Stimulated activated CD4-positive, alpha-beta T cell treated with anti-CD3 and anti-CD28 coated beads, Interleukin-15, amount 100 ng/mL, for 1 hour (primary cell): Measurements from ENCODE around the gene RADIL.
"Not testable (repeated sequence)": the region's sequence is repeated elsewhere in the genome, so short reads cannot be mapped to it uniquely, and the experiment has no call there.

Experiments
- DNase-seq, 2 donors: peaks; one replicate each; pipeline ENCODE4 v3.0.0-alpha.2; 2020; ENCODE audit warnings: low read depth in 1 of 2, low spot score in 1 of 2

The RADIL gene

DNA sequence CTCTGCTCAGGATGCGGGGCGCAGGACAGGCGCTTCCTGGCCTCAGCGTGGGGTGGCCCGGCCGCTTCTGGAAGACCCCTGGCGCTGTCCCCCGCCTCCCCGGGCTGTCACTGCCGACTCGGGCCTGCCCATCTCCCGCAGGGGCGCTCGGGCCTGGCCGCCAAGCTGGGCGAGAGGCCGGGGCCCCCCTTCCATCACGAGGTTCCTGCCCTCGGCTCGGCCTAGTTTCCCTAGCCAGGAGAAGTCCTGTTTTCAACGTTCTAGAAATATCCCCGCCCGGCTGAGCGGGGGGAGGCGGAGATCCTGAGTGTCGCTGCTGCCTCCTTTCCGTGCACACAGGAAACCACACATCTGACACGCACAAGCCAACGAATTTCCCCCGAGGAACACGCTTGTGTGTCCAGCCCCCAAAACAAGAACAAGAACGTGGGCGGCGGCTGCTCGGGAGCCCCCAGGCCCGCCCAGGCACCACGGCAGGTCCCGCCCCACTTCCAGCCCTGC is 74.4 kb downstream of the RADIL start:
- DNase-seq: peak in 1 of 2 donors; percentile 12

- no peak for DNase-seq
Observed at GRCh38 chr7:4808565-4808964, 75.0 kb downstream of the RADIL start.

DNA sequence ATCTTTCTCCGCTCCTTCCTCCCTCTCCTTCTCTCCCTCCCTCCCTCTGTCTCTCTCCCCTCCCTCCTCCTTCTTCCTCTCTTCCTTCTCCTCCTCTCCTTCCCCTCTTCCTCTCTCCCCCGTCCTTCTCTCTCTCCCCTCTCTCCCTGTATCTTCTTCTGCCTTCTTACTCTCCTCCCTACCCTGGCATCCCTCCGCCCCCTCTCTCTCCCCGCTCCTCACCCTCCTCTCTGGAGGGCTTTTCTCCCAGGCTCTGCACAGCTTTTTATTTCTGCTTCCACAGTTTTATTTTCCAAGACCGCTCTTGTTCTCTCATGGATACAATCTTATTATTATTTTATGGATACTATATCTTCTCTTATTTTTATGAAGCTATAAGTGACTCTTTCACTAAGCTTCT is 75.5 kb downstream of the RADIL start:
- no peak for DNase-seq

DNA sequence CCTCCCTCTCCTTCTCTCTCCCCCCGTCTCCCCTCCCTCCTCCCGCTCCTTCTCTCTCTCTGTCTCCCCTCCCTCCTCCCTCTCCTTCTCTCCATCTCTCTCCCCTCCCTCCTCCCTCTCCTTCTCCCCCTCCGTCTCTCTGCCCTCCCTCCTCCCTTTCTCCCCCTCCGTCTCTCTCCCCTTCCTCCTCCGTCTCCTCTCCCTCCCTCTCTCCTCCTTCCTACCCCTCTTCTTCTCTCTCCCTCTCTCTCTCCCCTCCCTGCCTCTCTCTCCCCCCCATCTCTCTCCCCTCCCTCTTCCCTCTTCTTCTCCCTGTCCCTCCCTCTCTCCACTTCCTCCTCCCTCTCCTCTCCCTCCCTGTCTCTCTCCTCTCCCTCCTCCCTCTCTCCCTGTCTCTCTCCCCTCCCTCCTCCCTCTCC is 75.9 kb downstream of the RADIL start:
- no peak for DNase-seq

DNA sequence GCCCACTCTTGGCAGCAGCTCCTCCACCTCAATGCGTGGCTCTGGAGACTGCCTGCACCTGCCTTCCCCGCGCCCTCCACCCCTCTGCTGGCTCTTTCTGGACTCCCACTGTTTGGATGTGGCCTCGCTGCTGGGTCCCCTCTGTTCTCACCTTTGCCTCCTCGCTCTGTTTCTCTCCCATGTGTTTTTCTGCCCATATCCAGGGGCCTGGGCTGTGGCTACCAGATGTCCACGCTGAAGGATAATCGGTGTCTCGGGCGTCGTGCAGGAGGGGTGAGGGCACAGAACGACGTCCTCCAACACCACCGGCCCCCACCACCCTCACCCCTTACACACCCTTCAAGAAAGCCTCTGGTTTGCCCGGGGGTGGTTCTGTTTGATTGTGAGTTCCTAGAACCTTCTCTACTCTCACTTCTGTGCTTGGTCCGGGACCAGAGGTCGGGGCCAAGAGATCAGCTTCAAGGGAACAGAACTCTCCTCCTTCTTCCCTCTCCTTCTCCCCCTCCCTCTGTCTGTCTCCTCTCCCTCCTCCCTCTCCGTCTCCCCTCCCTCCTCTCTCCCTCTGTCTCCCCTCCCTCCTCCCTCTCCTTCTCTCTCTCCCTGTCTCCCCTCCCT is 76.4 kb downstream of the RADIL start:
- no peak for DNase-seq

- no peak for DNase-seq
Observed at GRCh38 chr7:4805984-4806300, 77.6 kb downstream of the RADIL start.

DNA sequence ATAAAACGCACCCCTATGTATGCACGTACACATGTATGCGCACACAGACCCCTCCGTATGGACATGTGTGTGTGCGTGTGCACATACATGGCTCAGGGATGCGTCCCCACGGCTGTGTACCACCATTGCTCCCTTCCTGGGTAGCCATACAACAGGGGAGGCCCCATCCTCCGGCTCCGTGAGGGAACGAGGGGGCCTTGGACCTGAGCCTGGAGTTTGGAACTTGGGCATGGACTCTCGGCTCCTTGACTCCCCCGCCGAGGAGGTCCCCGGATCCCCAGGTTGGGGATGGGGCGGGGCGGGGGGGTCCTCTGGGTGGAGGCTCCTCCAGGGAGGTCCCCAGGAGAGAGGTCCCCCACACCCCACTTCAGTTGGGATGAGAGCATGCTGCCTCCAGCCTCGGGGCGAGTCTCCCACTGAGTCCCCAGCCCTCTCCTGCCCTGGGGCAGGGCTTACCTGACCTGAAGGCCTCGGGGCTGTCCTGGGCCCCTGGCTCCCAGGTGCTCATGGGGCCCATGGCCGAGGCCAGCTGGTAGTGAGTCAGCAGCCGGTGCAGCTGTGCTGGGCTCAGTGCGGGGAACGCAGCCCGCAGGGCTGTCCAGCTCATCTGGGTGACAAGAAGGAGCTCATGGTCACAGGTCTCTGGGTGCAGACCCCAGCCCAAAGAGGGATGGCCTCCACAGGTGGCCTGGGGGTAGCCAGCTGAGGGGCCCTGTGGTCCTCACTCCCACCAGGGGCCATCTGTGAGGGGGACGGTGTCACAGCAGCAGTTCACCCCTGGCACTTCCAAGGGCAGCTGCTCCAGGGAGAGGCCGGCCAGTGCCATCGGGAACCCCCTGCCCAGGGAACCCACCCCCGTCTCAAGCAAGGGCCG is 78.2 kb downstream of the RADIL start:
- DNase-seq: no peak

GRCh38 chr7:4803397-4804241 is 79.9 kb downstream of the RADIL start:
- no peak for DNase-seq

DNA sequence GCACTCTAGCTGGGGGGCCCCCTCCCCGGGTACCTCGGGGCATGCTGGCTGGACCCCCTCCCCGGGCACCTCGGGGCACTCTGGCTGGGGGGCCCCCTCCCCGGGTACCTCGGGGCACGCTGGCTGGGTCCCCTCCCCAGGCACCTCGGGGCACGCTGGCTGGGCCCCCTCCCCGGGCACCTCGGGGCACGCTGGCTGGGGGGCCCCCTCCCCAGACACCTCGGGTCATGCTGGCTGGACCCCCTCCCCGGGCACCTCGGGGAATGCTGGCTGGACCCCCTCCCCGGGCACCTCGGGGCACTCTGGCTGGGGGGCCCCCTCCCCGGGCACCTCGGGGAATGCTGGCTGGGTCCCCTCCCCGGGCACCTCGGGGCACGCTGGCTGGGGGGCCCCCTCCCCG is 80.9 kb downstream of the RADIL start:
- not testable (repeated sequence) for DNase-seq

GRCh38 chr7:4801839-4802231 is 81.7 kb downstream of the RADIL start:
- no peak for DNase-seq

GRCh38 chr7:4800926-4801838 is 82.3 kb downstream of the RADIL start:
- no peak for DNase-seq

DNA sequence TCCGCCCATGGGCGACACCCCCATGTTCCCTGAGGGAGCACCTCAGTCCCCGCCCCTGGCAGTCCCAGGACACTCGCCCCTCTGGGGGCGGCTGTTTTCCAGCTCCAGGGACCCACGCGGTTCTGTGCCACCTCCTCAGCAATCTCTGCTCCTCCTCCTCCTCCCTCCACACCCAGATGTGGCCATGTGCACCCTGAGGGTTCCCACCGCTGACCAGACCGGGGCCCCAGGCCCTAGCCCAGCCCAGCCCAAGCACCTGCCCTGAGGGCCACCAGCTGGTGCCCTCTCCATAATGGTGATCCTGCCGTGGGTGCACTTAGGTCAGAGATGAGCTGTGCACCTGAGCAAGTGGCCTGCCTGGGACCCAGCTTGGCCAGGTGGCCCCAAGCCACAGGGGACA is 83.0 kb downstream of the RADIL start:
- DNase-seq: no peak

DNA sequence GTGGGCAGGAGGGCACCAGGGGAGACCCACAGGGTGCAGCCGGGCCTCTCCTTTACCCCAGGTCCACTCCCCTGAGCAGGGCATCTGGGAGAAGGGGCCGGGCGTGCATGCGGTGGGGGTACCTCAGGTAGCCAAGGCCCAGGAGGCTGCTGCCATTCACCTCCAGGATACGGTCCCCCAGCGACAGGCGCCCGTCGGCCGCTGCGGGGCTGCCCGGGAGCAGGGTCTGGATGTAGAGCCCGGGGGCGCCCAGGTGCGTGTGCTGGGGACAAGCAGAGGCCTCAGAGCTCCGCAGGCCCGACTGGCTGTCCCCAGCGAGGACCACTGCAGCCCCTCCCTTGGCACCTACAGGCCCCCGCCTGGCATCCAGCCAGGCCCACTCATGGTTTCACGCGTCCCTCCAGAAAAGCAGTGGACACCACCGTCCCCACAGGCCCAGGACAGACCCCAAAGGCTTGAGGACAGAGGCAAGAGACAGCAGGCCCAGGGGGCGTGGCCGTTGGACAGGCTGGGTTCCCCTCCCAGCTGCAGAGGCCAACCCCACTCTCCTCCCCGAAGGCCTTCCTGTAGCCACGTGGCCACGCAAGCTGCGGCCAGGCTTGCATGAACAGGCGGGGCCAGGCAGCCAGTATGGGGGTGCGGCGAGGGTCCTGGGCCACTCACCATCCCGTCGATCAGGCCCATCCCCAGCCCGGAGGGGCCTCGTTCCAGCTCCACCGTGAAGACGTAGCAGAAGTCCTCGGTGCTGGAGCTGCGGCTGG is 83.8 kb downstream of the RADIL start:
- DNase-seq: no peak

DNA sequence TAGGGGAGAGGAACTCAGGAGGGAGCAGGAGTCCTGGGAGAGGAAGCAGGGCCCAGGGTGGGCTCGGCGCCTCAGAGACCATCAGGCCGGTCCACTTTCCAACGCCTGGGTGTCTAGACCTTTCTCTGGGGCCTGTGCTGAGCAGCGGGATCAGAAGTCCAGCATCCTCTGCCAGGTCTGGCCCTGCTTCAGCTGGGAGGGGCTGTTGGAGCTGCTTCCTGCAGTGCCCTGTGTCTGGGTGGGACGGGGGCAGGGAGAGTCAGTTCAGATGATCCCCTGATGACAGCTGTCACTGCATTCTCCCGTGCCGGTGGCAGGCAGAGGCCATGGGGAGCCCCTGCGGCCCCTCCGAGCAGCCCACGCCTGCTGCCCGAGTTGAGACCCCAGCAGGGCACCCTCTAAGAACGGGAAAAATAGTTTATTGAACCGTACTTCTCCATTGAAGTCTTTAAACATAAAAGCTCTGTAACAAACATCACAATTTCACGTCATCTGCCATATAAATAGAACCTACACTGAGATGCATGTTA is 84.7 kb downstream of the RADIL start:
- DNase-seq: no peak

DNA sequence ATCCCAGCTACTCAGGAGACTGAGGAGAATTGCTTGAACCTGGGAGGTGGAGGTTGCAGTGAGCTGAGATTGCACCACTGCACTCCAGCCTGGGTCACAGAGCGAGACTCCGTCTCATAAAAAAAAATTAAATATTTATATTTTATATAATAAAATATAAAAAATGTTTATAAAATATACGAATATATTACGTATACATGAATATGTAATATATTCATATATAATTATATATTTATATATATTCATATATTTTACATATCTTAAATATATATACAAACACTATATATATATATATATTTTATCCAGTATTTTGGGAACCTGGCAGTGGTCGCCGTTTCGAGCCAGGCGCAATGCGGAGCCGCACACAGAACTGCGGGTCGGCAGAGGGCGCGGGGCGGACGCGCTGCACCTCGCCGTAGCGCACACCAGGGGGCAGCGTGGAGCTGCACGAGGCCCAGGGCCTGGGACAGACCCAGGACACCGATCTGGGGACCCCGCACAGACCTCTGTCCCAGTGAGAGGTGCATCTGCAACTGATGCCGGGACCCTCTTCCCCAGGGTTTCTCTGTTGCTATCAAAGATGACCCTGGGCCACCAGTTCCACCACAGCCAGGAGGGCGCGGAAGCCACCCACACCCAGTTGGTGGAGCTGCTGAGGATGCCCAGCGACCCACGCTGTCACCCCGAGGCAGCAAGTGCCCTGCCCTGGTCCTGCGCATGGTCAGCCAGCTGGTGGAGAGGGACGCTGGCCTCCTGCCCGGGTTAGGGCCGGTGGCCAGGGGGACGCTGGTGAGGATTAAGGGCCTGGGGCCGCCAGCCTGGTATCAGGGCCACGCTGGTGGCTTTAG is 85.4 kb downstream of the RADIL start:
- peak; percentile 27 to 59 for DNase-seq

DNA sequence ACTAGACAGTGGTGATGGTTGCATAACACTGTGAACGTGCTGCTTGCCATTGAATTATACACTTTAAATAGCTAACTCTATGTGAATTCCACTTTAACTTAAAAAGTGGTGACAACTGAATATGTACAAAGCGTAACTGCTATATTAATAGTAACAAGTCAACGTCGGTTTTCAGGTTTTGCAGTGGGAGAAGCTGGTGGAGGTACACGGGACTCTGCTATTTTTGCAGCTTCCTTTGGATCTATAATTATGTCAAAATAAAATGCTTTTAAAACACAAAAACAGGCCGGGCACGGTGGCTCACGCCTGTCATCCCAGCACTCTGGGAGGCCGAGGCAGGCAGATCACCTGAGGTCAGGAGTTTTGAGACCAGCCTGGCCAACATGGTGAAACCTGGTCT is 87.1 kb downstream of the RADIL start:
- no peak for DNase-seq

DNA sequence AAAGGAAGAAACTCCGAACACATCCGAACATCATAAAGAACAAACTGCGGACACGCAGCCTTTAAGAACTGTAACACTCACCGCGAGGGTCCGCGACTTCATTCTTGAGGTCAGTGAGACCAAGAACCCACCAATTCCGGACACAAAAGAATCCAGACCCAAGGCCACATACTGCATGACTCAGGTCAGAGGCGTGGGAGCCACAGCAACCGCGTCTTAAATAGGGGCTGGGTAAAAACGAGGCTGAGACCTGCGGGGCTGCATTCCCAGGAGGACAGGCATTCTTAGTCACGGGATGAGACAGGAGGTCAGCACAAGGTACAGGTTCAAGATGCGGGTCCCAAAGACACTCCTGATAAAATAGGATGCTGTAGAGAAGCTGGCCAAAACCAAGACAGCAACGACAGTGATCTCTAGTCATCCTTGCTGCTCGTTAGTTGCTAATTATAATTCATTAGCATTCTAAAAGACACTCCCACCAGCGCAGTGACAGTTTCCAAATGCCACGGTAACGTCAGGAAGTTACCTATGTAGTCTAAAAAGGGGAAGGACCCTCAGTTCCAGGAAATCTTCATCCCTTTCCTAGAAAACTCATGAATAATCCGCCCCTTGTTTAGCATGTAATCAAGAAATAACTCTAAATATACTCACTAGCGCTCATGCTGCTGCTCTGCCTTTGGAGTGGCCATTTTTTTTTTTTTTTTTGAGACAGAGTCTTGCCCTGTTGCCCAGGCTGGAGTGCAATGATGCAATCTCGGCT is 88.7 kb downstream of the RADIL start:
- DNase-seq: no peak

GRCh38 chr7:4794171-4794570 is 89.3 kb downstream of the RADIL start:
- not testable (repeated sequence) for DNase-seq
